ENCODE results near the gene GIMAP6. TPM values are rescaled to one million over a fixed set of nuclear protein-coding genes. Genes with fewer than 3 reads are reported as not detected.
A peak's percentile ranks its signal among the peaks of the same experiment; 100 is the strongest.

The GIMAP6 gene
- total and polyA plus RNA-seq, 2 donors: 20.5 to 42.4 TPM

- H3K27ac ChIP-seq (ENCODE audit: low read depth in 1 of 2, low read length in 1 of 2): no peak overlapping the region
- peaks cover 3 to 6% of the 10 kb centered on the region in 2 donors for H3K9me3 ChIP-seq (ENCODE audit: control insufficient read depth in 2 of 2, insufficient read depth in 1 of 2, low read length in 1 of 2)
- no peak overlapping the region for H3K4me3 ChIP-seq (ENCODE audit: low read length in 2 of 2)
- no peaks in the 10 kb centered on the region for H3K36me3 ChIP-seq (ENCODE audit: control insufficient read depth in 2 of 2, insufficient read depth in 2 of 2, low read length in 1 of 2)
- no peaks in the 10 kb centered on the region for H3K27me3 ChIP-seq (ENCODE audit: control insufficient read depth in 2 of 2, insufficient read depth in 1 of 2, low read length in 1 of 2)
- 97% methylated on average over 2 of the region's 2 CpGs for WGBS
- DNase-seq (ENCODE audit: low read depth in 6 of 9, low spot score in 9 of 9): no peak
- H3K4me1 ChIP-seq (ENCODE audit: control insufficient read depth in 2 of 2, insufficient read depth in 2 of 2, low read length in 2 of 2): no peaks in the 10 kb centered on the region
Measured at GRCh38 chr7:150654692-150655091, 22.5 kb upstream of the GIMAP6 start.

- no peak for DNase-seq (ENCODE audit: low read depth in 6 of 9, low spot score in 9 of 9)
- Histone ChIP-seq H3K27ac (ENCODE audit: low read depth in 1 of 2, low read length in 1 of 2) (no peak overlapping the region), H3K4me1 (ENCODE audit: control insufficient read depth in 2 of 2, insufficient read depth in 2 of 2, low read length in 2 of 2) (peaks cover 0 to 5% of the 10 kb centered on the region in 2 donors), H3K4me3 (ENCODE audit: low read length in 2 of 2) (no peak overlapping the region), H3K36me3 (ENCODE audit: control insufficient read depth in 2 of 2, insufficient read depth in 2 of 2, low read length in 1 of 2) (no peaks in the 10 kb centered on the region), H3K27me3 (ENCODE audit: control insufficient read depth in 2 of 2, insufficient read depth in 1 of 2, low read length in 1 of 2) (no peaks in the 10 kb centered on the region), H3K9me3 (ENCODE audit: control insufficient read depth in 2 of 2, insufficient read depth in 1 of 2, low read length in 1 of 2) (peaks cover 0 to 6% of the 10 kb centered on the region in 2 donors)
- WGBS: 68% methylated on average over 3 of the region's 3 CpGs
Measured at GRCh38 chr7:150649080-150649385, 16.8 kb upstream of the GIMAP6 start.

GRCh38 chr7:150648353-150649079 lies 16.3 kb upstream of the GIMAP6 start:
- Histone ChIP-seq H3K36me3 (ENCODE audit: control insufficient read depth in 2 of 2, insufficient read depth in 2 of 2, low read length in 1 of 2) (no peaks in the 10 kb centered on the region), H3K4me1 (ENCODE audit: control insufficient read depth in 2 of 2, insufficient read depth in 2 of 2, low read length in 2 of 2) (peaks cover 0 to 5% of the 10 kb centered on the region in 2 donors), H3K9me3 (ENCODE audit: control insufficient read depth in 2 of 2, insufficient read depth in 1 of 2, low read length in 1 of 2) (peaks cover 0 to 6% of the 10 kb centered on the region in 2 donors), H3K27ac (ENCODE audit: low read depth in 1 of 2, low read length in 1 of 2) (no peak overlapping the region), H3K4me3 (ENCODE audit: low read length in 2 of 2) (no peak overlapping the region), H3K27me3 (ENCODE audit: control insufficient read depth in 2 of 2, insufficient read depth in 1 of 2, low read length in 1 of 2) (no peaks in the 10 kb centered on the region)
- WGBS: 77% methylated on average over 3 of the region's 3 CpGs
- DNase-seq (ENCODE audit: low read depth in 6 of 9, low spot score in 9 of 9): no peak

- DNase-seq (ENCODE audit: low read depth in 6 of 9, low spot score in 9 of 9): no peak
- 76% methylated on average over 6 of the region's 6 CpGs for WGBS
- no peak overlapping the region for H3K27ac ChIP-seq (ENCODE audit: low read depth in 1 of 2, low read length in 1 of 2)
- no peaks in the 10 kb centered on the region for H3K36me3 ChIP-seq (ENCODE audit: control insufficient read depth in 2 of 2, insufficient read depth in 2 of 2, low read length in 1 of 2)
- H3K4me1 ChIP-seq (ENCODE audit: control insufficient read depth in 2 of 2, insufficient read depth in 2 of 2, low read length in 2 of 2): peaks cover 0 to 5% of the 10 kb centered on the region in 2 donors
- H3K27me3 ChIP-seq (ENCODE audit: control insufficient read depth in 2 of 2, insufficient read depth in 1 of 2, low read length in 1 of 2): no peaks in the 10 kb centered on the region
- no peak overlapping the region for H3K4me3 ChIP-seq (ENCODE audit: low read length in 2 of 2)
- H3K9me3 ChIP-seq (ENCODE audit: control insufficient read depth in 2 of 2, insufficient read depth in 1 of 2, low read length in 1 of 2): peaks cover 0 to 9% of the 10 kb centered on the region in 2 donors
Measured at GRCh38 chr7:150645259-150646020, 13.3 kb upstream of the GIMAP6 start.

- no peaks in the 10 kb centered on the region for H3K4me1 ChIP-seq (ENCODE audit: control insufficient read depth in 2 of 2, insufficient read depth in 2 of 2, low read length in 2 of 2)
- 95% methylated on average over 5 of the region's 5 CpGs for WGBS
- H3K27ac ChIP-seq (ENCODE audit: low read depth in 1 of 2, low read length in 1 of 2): no peak overlapping the region
- no peaks in the 10 kb centered on the region for H3K36me3 ChIP-seq (ENCODE audit: control insufficient read depth in 2 of 2, insufficient read depth in 2 of 2, low read length in 1 of 2)
- H3K4me3 ChIP-seq (ENCODE audit: low read length in 2 of 2): no peak overlapping the region
- no peak for DNase-seq (ENCODE audit: low read depth in 6 of 9, low spot score in 9 of 9)
- H3K9me3 ChIP-seq (ENCODE audit: control insufficient read depth in 2 of 2, insufficient read depth in 1 of 2, low read length in 1 of 2): peaks cover 0 to 7% of the 10 kb centered on the region in 2 donors
- no peaks in the 10 kb centered on the region for H3K27me3 ChIP-seq (ENCODE audit: control insufficient read depth in 2 of 2, insufficient read depth in 1 of 2, low read length in 1 of 2)
Measured at GRCh38 chr7:150642926-150643325, 10.7 kb upstream of the GIMAP6 start.

- Histone ChIP-seq H3K27ac (ENCODE audit: low read depth in 1 of 2, low read length in 1 of 2) (no peak overlapping the region), H3K27me3 (ENCODE audit: control insufficient read depth in 2 of 2, insufficient read depth in 1 of 2, low read length in 1 of 2) (no peaks in the 10 kb centered on the region), H3K4me3 (ENCODE audit: low read length in 2 of 2) (no peak overlapping the region), H3K36me3 (ENCODE audit: control insufficient read depth in 2 of 2, insufficient read depth in 2 of 2, low read length in 1 of 2) (no peaks in the 10 kb centered on the region), H3K4me1 (ENCODE audit: control insufficient read depth in 2 of 2, insufficient read depth in 2 of 2, low read length in 2 of 2) (no peaks in the 10 kb centered on the region), H3K9me3 (ENCODE audit: control insufficient read depth in 2 of 2, insufficient read depth in 1 of 2, low read length in 1 of 2) (peaks cover 0 to 3% of the 10 kb centered on the region in 2 donors)
- no peak for DNase-seq (ENCODE audit: low read depth in 6 of 9, low spot score in 9 of 9)
Measured at GRCh38 chr7:150641854-150642253, 9.7 kb upstream of the GIMAP6 start.

- H3K4me1 ChIP-seq (ENCODE audit: control insufficient read depth in 2 of 2, insufficient read depth in 2 of 2, low read length in 2 of 2): peaks cover 13 to 29% of the 10 kb centered on the region in 2 donors
- H3K27me3 ChIP-seq (ENCODE audit: control insufficient read depth in 2 of 2, insufficient read depth in 1 of 2, low read length in 1 of 2): no peaks in the 10 kb centered on the region
- peaks cover under 1 to 12% of the 10 kb centered on the region in 2 donors for H3K36me3 ChIP-seq (ENCODE audit: control insufficient read depth in 2 of 2, insufficient read depth in 2 of 2, low read length in 1 of 2)
- WGBS: 90% methylated on average over 1 of the region's 1 CpG
- DNase-seq (ENCODE audit: low read depth in 6 of 9, low spot score in 9 of 9): no peak
- peaks cover 0 to under 1% of the 10 kb centered on the region in 2 donors for H3K9me3 ChIP-seq (ENCODE audit: control insufficient read depth in 2 of 2, insufficient read depth in 1 of 2, low read length in 1 of 2)
- H3K27ac ChIP-seq (ENCODE audit: low read depth in 1 of 2, low read length in 1 of 2): no peak overlapping the region
- no peak overlapping the region for H3K4me3 ChIP-seq (ENCODE audit: low read length in 2 of 2)
Measured at GRCh38 chr7:150633926-150634325, 1.7 kb upstream of the GIMAP6 start.

GRCh38 chr7:150631084-150631826 lies 930 bp downstream of the GIMAP6 start:
- 24% methylated on average over 8 of the region's 8 CpGs for WGBS
- H3K9me3 ChIP-seq (ENCODE audit: control insufficient read depth in 2 of 2, insufficient read depth in 1 of 2, low read length in 1 of 2): peaks cover 1 to 11% of the 10 kb centered on the region in 2 donors
- peak overlapping the region; percentile 70 to 71 for H3K27ac ChIP-seq (ENCODE audit: low read depth in 1 of 2, low read length in 1 of 2)
- DNase-seq (ENCODE audit: low read depth in 6 of 9, low spot score in 9 of 9): peak; percentile 8 to 71 (median 33)
- H3K4me3 ChIP-seq (ENCODE audit: low read length in 2 of 2): peak overlapping the region; percentile 70 to 77
- no peaks in the 10 kb centered on the region for H3K27me3 ChIP-seq (ENCODE audit: control insufficient read depth in 2 of 2, insufficient read depth in 1 of 2, low read length in 1 of 2)
- peaks cover 13 to 32% of the 10 kb centered on the region in 2 donors for H3K4me1 ChIP-seq (ENCODE audit: control insufficient read depth in 2 of 2, insufficient read depth in 2 of 2, low read length in 2 of 2)
- peaks cover 27 to 38% of the 10 kb centered on the region in 2 donors for H3K36me3 ChIP-seq (ENCODE audit: control insufficient read depth in 2 of 2, insufficient read depth in 2 of 2, low read length in 1 of 2)

GRCh38 chr7:150629347-150629746 lies 2.8 kb downstream of the GIMAP6 start:
- H3K4me3 ChIP-seq (ENCODE audit: low read length in 2 of 2): no peak overlapping the region
- no peak for DNase-seq (ENCODE audit: low read depth in 6 of 9, low spot score in 9 of 9)
- H3K9me3 ChIP-seq (ENCODE audit: control insufficient read depth in 2 of 2, insufficient read depth in 1 of 2, low read length in 1 of 2): peaks cover 1 to 11% of the 10 kb centered on the region in 2 donors
- H3K36me3 ChIP-seq (ENCODE audit: control insufficient read depth in 2 of 2, insufficient read depth in 2 of 2, low read length in 1 of 2): peaks cover 28 to 42% of the 10 kb centered on the region in 2 donors
- no peaks in the 10 kb centered on the region for H3K27me3 ChIP-seq (ENCODE audit: control insufficient read depth in 2 of 2, insufficient read depth in 1 of 2, low read length in 1 of 2)
- peaks cover 13 to 32% of the 10 kb centered on the region in 2 donors for H3K4me1 ChIP-seq (ENCODE audit: control insufficient read depth in 2 of 2, insufficient read depth in 2 of 2, low read length in 2 of 2)
- 98% methylated on average over 9 of the region's 9 CpGs for WGBS
- no peak overlapping the region for H3K27ac ChIP-seq (ENCODE audit: low read depth in 1 of 2, low read length in 1 of 2)
